AG04449 (cell line): Measurements from ENCODE around the gene OSBPL3.

Source experiments
- CTCF ChIA-PET: fragments of 350-600 bp; formaldehyde crosslinking; extraction: SDS; loops from one replicate; lab custom pipeline; 2021; ENCODE audit warnings: antibody characterized with exemption; lab: Yijun Ruan, JAX
- POLR2A ChIA-PET: fragments of 400-600, 350-600 bp; formaldehyde crosslinking; extraction: SDS; loops from one replicate; lab custom pipeline; 2020; ENCODE audit warnings: antibody characterized with exemption, inconsistent platforms; lab: Yijun Ruan, JAX
- DNase-seq: peaks from one replicate; pipeline ENCODE4 v3.0.0-alpha.2; 2010; ENCODE audit warnings: low read depth, low spot score
- H3K4me3 ChIP-seq: 2 replicates; pipeline ENCODE4 v1.5.1; 2011; ENCODE audit warnings: low read depth, mild to moderate bottlenecking, control low read depth, low read length
- CTCF ChIP-seq: IDR thresholded peaks from one replicate; pipeline ENCODE4 v1.5.1; 2011; ENCODE audit warnings: mild to moderate bottlenecking, moderate library complexity, low read length, control low read depth, inconsistent platforms; ENCODE audit not compliant: insufficient read depth; ENCODE audit errors: missing control alignments

OSBPL3 gene

GRCh38 chr7:25002786-25003185, 22.8 kb upstream of the OSBPL3 start:
- TF ChIP-seq CTCF, result no peak
- no peak overlapping the region for H3K4me3 ChIP-seq
- no peak for DNase-seq
- POLR2A ChIA-PET, result no interaction called here
- CTCF ChIA-PET, result interaction anchor here (1.1 to 2.1 kb wide), 2 partner anchors 13 to 26 kb away, joined by 3 to 7 read pairs; no protein-coding TSS in a partner anchor

DNA sequence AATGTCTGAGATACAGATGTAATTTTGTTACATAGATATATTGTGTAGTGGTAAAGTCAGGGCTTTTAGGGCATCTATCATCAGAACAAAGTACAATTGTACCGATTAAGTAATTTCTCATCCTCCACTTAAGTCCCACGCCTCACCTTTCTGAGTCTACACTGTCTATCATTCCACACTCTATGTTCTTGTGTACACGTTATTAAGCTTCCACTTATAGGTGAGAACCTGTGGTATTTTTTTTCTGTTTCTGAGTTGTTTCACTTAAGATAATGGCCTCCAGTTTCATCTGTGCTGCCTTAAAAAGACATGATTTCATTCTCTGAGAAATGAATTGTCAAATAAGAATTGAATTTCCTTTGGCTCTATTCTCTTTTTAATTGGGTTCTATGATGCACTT, 15.5 kb upstream of the OSBPL3 start:
- CTCF ChIA-PET, result interaction anchor here (1.3 kb wide), 1 partner anchor 103 kb away, joined by 3 read pairs; no protein-coding TSS in a partner anchor
- no peak for DNase-seq

GRCh38 chr7:24992314-24992713, 12.3 kb upstream of the OSBPL3 start:
- no peak overlapping the region for H3K4me3 ChIP-seq
- no peak for TF ChIP-seq CTCF
- POLR2A ChIA-PET, result no interaction called here
- CTCF ChIA-PET, result interaction anchor here (1.1 to 2.0 kb wide), 4 partner anchors 10 to 180 kb away, joined by 3 to 7 read pairs (median 4); partner anchors contain the start of gene OSBPL3
- no peak for DNase-seq

More for the DNA sequence above, 15.5 kb upstream of the OSBPL3 start:
- POLR2A ChIA-PET, result no interaction called here
- TF ChIP-seq CTCF, result no peak
- no peak overlapping the region for H3K4me3 ChIP-seq

GRCh38 chr7:24991353-24991752, 11.4 kb upstream of the OSBPL3 start:
- no peak for TF ChIP-seq CTCF
- H3K4me3 ChIP-seq, result no peak overlapping the region
- ChIA-PET POLR2A (no interaction called here), CTCF (interaction anchor here (1.1 to 1.9 kb wide), 3 partner anchors 9 to 128 kb away, joined by 3 to 7 read pairs (median 4); no protein-coding TSS in a partner anchor)
- DNase-seq, result no peak

DNA sequence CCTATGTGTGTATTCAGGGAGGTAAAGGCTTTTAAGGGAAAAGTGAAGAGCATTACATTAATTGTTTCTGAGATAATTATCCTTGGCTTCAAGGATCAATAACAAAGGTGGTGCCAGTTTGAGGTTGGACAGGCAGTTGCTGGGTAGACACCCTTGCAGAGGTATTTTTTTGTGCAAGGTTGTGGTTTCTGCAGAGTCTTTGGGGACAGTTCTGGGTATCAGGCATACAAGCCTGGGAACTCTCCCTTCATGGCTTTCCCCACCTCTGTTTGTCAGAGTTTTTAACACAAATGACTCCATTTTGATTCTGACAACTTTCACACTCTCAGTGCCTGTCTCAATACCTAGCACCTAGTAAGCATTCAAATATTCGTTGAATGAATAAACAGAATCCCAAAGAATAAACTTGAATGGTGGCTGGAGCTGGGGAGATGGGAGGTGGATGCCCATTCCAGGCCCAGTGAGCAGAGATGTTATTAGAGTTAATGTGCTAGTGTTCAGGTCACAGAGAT, 7.4 kb upstream of the OSBPL3 start:
- CTCF ChIA-PET, result no interaction called here

More for the DNA sequence above, 7.4 kb upstream of the OSBPL3 start:
- no peak for TF ChIP-seq CTCF
- no peak for DNase-seq
- POLR2A ChIA-PET, result no interaction called here
- H3K4me3 ChIP-seq, result no peak overlapping the region
